Epithelial cell of prostate (primary cell): ENCODE measurements around the gene RLN3.

Source experiments
- DNase-seq: peaks from one replicate; pipeline ENCODE4 v3.0.0-alpha.2; 2011; ENCODE audit warnings: low read depth, low spot score
- H3K27ac ChIP-seq: fragments of 450-650 bp; 2 replicates; pipeline ENCODE4 v1.5.1; 2017; ENCODE audit warnings: mild to moderate bottlenecking

The RLN3 gene

DNA sequence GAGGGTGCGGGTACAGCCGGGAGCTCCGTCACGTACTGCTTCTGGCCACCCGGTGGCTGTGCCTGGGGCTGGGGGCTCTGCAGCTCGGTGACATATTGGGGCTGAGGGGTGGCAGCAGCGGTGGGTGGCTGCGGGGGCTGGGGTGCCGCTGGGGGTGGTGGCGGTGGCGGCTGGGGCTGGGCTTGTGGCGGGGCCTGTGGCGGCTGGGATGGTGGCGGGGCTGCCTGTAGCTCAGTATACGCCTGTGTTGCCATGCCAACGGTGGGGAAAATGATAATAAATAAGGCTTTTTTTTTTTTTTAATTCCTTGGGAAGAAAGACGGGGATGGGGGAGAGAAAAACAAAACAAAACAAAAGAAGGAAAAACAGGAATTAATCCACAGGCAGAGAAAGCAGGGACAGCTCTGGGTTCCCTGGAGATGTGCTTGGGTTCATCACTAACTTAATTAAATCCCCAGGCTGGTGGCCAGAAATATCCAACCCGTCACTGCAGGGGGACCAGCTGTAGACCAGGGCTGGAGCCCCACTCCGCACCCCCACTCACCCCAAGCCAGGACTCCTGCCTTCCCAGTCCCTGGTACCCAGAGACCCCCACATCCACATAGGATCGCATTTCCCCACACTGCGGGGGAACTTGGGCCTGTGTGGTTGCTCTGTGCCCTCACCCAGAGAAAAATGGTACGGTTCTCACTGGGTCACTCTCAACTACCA, 34.2 kb upstream of the RLN3 start:
- no peak for DNase-seq
- no peak overlapping the region for H3K27ac ChIP-seq

DNA sequence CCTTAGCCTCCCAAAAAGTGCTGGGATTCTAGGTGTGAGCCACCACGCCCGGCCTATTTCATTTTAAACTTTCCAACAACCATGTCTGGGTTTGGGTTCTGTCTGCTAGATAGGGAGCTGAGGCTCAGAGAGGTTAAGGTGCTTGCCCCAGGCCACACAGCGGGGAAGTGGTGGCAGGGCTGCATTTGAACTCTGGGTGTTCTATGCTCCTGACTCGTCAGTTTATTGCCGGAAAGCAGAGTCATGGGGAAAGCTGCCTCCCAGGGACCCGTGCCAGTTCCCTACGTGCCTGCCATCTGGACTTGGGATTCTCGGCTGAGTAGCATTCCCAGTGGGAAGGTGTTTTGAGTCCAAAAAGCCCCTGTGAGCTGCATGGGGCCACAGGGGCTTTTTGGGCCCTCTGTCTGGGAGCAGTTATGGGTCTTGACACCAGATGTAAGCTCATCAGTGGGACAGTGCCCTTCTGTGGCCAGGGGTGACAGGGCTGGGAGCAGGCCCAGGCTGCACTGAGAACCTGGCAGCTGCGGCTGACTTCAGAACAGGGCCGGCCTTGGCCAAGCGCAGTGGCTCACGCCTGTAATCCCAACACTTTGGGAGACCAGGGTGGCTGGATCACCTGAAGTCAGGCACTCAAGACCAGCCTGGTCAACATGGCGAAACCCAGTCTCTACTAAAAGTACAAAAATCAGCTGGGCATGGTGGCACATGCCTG, 32.8 kb upstream of the RLN3 start:
- DNase-seq, result no peak
- no peak overlapping the region for H3K27ac ChIP-seq

DNA sequence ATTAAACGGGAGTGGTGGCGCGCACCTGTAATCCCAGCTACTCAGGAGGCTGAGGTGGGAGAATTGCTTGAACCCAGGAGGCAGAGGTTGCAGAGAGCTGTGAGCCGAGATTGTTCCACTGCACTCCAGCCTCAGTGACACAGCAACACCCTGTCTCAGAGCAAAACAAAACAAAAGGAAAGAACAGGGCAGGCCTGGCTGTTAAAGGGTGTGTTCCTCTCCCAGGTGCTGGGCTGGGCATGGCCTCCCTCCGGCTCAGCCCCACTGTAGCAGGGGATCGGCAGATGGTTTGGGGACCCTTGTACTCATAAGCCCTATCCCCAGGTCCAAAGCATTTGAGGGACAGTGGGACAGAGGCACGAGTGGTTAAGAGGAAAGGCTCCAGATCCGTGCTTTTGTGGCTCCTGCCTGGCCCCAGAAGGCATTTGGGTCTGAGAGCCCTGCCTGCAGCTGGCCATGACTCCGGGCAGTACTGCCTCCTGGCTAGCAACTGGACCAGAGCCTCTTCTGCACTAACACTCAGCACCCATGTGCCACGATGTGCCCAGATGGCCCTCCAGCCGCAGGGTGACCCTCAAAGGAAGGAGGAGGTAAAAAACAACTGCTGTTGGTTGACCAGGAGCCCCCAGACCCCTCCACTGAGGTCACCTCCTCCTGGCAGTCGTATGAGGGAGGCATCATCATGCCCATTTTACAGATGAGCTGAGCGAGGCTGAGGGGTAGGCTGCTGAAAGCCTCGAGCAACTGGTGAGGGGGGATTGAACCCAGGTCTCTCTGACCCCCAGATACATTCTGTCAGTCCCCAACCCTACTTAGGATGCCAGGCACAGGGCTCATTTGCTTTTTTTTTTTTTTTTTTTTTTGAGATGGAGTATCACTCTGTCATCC, 31.8 kb upstream of the RLN3 start:
- no peak for DNase-seq
- H3K27ac ChIP-seq, result no peak overlapping the region

DNA sequence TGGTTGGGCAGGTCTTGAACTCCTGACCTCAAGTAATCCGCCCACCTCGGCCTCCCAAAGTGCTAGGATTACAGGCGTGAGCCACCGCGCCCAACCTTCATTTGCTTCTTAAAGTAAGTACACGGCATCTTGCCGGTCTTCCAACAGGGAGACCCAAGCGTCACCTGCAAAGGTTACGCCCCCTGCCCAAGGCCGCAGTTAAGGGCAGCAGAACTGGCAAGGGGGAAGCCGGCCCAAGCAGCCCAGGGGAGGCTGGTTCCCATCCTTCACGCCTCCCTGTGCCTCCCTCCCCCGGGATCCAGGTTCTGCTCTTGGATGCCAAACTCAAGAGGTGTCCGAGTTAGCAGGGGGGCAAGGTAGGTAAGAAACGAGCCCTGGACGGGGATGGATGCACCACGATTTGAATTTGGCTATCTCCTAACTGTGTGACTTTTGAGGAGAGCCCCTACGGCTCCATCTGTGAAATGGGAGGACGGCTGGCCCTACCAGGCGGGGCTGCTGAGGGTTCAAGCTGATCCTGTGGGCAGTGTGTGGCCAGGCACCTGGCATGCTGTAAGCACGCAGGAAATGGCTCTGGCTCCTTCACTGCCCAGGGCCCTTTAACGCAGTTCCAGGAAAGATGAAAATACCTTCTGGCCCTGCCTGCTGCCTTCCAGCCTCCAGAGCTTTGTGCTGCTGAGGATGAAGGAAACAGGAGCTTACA, 30.9 kb upstream of the RLN3 start:
- H3K27ac ChIP-seq, result no peak overlapping the region
- no peak for DNase-seq

DNA sequence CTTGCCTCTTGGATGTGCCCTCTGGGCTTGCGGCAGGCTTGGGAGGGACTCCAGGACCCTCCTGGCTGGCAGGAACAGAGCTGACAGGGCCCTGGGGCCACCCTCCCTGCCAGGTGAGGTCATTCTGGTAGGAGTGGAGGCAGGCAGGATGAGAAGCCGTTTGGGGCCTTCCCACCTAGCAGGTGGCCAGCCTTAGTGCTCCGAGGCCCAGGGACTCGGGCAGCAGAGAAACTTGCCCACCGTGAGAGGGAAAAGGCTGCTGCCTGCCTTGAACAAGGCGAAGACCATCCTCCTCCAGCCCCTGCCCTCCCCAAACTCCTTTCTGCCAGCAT, 30.4 kb upstream of the RLN3 start:
- H3K27ac ChIP-seq, result no peak overlapping the region
- DNase-seq, result no peak

DNA sequence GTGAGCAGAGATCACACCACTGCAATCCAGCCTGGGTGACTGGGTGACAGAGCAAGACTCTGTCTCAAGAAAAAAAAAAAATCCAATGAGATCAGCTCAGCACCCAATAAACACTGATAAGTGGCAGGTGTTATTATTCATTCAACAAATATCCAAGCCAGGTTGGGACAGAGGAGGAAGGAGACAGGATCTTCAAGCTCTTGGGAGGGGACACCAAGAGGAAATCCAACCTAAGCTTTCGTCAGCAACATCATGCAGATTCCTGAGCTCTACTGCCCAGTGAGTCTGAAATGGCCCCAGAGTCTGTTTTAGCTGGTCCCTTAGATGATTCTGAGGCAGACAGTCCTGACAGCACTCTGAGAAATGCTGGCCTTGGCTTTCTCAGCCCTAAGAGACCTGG, 29.5 kb upstream of the RLN3 start:
- no peak for DNase-seq
- no peak overlapping the region for H3K27ac ChIP-seq

DNA sequence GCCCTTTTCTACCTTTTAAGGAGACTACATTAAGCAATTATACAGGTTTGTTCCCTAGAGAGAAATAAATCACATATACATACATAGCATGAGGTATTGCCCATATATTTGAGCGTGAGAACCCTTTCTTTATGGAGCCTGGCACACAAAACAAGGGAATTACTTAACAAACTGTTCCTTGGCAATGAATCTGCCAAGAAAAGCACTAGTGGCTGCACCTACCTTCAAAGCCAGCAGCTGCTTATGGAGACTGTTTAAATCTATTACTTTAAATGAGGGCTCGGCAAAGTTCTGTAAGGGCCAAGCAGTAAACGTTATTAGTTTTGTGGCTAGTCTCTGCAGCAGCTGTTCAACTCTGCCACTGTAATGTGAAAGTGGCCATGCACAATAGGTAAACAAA, 28.9 kb upstream of the RLN3 start:
- no peak for DNase-seq
- H3K27ac ChIP-seq, result no peak overlapping the region

DNA sequence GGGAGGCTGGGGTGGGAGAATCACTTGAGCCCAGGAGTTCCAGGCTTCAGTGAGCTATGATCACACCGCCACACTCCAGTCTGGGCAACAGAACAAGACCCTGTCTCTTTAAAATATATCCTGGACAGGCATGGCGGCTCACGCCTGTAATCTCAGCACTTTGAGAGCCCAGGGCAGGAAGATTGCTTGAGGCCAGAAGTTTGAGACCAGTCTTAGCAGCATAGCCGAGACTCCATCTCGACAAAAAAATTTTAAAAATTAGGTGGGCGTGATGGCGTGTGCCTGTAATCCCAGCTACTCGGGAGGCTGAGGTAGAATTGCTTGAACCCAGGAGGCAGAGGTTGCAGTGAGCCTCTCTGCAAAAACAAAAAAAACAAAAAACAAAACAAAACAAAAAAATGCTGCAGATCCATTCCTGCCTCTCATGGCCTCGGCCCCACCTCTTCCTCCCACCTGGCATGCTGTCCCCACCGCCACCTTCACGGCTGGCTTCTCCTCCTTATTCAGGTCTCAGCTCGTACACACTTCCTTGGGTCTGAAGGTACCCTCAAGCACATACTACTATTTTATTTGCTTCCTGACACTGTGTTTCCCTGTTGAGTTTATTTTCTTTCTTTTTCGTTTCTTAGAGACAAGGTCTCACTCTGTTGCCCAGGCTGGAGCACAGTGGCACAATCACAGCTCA, 27.1 kb upstream of the RLN3 start:
- no peak for DNase-seq
- H3K27ac ChIP-seq, result no peak overlapping the region

DNA sequence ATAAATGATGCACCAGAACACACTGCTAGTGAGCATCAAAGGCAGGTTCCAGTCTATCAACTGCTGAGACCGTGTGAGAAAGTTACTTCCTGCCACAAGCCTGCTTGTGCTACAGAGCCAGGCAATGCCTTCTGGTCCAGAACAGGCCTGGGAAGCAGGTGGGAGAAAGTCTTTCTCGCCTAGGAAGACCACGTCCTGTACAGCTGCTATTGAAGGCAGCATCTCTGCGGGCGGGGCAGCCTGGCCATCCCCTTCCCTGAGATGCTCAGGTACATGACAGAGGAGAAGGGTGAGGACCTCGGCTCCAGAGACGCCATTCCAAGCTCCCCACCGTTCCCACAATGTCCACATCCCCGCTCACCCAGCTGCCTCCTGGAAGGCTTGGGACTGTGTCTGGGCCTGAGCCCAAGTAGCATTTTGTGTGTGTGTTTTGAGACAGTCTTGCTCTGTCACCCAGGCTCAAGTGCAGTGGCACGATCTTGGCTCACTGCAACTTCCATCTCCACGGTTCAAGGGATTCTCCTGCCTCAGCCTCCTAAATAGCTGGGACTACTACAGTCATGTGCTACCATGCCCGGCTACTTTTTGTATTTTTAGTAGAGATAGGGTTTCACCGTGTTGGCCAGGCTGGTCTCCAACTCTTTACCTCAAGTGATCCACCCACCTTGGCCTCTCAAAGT, 25.2 kb upstream of the RLN3 start:
- H3K27ac ChIP-seq, result no peak overlapping the region
- DNase-seq, result no peak

DNA sequence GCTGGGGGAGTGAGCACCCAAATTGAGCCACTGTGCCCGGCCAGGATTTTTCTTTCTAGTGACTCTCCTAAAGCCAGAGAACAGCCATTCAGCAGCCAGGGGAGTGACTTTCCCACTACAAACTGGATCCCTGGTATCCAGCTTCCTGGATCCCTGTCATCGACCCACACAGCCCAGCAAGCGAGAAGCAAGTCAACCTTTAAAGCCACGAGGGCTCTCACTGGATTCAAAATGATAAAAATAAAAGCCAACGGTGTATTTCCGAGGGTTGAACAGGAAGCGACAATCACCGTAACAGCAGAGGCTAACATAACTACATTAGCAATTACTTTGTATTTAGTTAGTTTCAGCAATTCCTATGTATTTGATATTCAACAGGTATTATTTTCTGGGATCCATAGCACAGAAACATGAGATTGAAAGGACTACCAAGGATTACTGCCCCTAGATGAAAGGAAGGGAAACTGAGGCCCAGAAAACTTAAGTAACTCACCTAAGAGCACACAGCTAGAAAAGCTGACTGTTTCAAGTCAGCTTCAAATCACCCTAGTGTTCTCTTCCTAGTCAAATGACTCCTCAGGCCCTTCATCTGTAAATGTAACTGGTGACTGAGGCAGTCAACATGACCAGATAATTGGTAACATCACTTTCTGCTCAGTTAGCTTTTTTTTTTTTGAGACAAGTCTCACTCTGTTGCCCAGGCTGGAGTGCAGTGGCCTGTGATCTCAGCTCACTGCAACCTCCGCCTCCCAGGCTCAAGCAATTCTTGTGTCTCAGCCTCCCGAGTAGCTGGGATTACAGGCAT, 24.5 kb upstream of the RLN3 start:
- H3K27ac ChIP-seq, result peak overlapping the region; percentile 6
- no peak for DNase-seq

DNA sequence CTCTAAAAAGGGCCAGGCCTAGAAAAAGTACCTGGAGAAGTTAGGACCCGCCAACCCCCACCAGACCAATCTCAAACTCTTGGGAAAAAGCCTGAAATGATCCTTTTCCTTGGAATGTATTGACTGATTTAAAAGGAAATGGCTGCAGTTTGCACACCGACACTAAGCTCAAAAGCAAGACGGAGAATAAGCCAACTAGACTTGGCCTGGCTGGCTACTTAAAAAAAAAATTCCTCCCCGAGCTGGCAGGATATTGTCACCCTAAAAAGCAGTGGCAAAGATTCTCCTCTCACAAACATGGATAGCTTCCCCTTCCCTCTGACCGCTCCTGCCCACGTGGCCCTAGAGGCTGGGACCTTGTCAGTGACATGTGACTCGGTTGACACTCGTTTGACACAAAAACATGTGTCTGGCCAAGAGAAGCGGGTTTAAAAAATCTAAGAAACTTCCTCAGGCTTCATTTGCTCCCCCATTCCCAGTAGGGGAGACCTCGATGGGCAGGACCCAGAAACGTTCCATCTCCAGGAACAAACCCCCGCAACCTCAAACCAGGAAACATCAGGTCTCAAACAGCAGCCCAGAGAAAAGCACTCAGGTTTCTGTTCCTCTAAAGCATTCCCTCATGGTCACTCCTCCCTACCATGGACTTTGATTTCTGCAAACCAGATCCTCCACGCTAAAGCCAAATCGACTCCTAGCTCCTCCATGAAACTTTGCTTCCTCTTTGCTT, 23.2 kb upstream of the RLN3 start:
- no peak for DNase-seq
- H3K27ac ChIP-seq, result peak overlapping the region; percentile 82

DNA sequence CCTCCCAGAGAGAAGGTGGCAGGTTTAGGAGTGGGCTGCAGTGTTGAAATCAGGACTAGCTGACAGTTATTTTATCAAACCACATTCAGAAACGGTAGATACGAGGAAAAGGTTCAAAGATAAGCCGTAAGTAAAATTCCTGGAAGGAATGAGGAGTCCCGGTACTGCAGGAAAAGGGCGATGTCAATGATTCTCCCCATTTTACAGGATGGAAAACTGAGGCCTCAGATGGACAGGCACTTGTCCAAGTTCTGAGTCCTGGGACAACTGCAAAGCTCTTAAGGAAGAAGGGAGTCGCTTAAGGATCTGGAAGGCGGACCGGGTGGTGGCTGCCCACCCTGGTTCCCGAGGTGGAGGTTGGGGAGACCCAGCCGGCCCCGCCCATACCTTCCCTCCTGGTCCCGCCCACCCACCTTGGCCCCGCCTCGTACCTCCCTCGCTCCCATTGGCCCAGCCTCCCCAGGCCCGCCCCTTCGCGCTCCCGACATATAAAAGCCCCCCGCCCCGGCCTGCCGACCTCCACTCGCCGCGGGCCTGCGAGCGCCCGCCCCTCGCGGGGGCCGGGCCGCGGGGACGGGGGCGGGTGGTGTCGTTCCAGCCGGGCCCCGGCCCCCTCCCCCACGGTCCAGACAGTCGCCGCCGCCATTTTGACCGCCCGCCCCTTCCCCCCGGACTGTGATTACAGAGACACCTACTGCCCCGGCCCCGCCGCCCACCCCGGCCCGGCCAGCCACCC, 22.4 kb upstream of the RLN3 start:
- peak; percentile 33 for DNase-seq
- peak overlapping the region; percentile 82 for H3K27ac ChIP-seq

DNA sequence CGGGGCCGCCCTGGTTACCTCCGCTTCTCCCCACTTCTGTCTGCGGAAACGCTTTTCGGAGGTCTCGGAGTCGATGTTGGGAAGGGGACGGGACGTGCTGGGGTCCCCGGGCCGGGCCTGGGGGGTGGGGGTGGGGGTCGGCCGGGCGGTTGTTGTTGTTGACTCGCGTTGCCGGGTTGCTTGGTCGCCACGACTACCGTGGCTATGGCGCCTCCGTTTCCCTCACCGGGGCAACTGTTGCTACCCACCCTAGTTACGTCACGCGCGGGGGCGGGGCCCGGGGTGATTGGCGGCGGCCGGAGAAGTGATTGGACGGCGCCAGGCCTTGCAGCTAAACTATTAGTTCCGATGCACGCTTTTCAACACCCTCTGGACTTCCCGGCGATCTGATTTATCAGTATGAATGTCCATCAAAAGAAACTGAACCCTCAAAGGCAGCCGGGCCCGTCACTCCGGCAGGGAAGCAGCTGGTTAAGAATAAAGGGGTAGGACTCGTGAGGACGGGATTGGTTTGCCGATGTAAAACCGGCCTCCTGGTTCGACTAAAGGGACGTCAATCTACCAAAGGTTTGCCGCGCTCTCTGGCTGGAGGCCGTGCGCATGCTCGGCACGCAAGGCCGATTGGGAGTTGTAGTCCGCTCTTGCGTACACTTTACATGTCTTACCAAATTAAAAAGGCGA, 21.7 kb upstream of the RLN3 start, which contains the start of gene RFX1:
Gene RFX1, minus strand, starts transcription at position 236 of the 681 bp plus-strand sequence. CDS start 12,477 bp downstream, outside the sequence.
- H3K27ac ChIP-seq, result peak within 1 kb of the TSS; percentile 82
- DNase-seq, result peak; percentile 100

DNA sequence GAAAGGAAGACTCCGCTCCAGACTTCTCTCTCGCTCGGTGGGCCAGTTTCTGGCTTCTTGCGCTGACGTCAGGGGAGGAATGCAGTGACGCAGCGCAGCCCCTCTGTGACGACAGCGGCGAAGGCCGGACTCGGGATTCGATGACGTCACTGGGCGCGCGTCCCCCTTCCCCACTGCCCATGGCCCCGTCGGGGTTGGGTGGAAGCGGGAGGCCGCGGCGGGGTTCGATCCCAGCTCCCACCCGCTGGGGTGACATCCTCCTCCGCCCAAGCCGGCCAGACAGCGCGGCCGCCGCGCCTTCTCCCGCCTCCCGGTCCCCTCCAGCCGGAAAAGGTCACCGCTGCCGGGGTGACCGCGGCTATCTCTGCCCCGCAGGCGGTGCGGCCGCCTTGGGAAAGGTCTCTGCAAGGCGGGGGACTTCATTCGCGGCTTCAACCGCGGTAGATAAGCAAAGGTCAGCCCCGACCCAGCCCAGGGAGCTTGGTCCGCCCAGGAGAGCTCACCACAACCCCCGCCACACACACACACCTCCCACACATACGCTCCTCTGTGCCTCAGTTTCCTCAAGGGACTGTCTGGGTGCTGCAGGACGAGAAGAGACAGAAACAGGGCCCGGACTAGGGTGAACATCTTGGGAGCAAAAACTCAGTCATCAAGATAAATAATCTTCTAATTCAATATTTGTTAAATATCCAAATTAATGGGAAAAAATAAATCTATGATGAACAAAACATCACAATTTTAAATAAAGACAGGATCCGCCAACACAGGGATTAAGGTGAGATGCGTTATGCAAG, 21.0 kb upstream of the RLN3 start:
- no peak for DNase-seq
- H3K27ac ChIP-seq, result peak overlapping the region; percentile 82

DNA sequence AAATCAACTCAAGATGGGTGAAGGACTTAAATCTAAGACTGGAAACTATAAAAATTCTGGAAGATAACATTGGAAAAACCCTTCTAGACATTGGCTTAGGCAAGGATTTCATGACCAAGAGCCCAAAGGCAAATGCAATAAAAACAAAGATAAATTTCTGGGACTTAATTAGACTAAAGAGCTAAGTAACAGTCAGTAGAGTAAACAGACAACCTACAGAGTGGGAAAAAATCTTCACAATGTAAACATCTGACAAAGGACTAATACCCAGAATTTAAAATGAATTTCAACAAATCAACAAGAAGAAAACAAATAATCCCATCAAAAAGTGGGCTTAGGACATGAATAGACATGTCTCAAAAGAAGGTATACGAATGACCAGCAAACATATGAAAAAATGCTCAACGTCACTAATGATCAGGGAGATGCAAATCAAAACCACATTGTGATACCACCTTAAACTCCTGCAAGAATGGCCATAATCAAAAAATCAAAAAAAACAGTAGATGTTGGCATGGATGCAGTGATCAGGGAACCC, 15.5 kb upstream of the RLN3 start:
- no peak overlapping the region for H3K27ac ChIP-seq
- no peak for DNase-seq
